Activated naive CD4-positive, alpha-beta T cell treated with anti-CD3 and anti-CD28 coated beads, Interleukin-2, amount 50 U/mL, for 72 hours (primary cell): ENCODE results near the gene LCN2. TPM values are rescaled to one million over a fixed set of nuclear protein-coding genes. Genes with fewer than 3 reads are reported as not detected.

Experiments used
- ATAC-seq, 2 donors: fragments of 150-1000 bp; cut with Tn5 transposase; 2 replicates each; pipeline ENCODE4 v1.10.0; 2021; ENCODE audit warnings: mild to moderate bottlenecking in 2 of 2, moderate library complexity in 2 of 2
- DNase-seq, 2 donors: peaks; one replicate each; pipeline ENCODE4 v3.0.0; 2021 to 2022; ENCODE audit warnings: low spot score in 2 of 2
- H3K27ac Mint-ChIP-seq, 2 donors: one replicate each; pipeline ENCODE4 v1.8.0; 2022; ENCODE audit warnings: mild to moderate bottlenecking in 2 of 2, mixed read lengths in 2 of 2
- H3K36me3 Mint-ChIP-seq, 2 donors: one replicate each; pipeline ENCODE4 v1.8.0; 2022; ENCODE audit warnings: mixed read lengths in 2 of 2
- H3K9me3 Mint-ChIP-seq, 2 donors: one replicate each; pipeline ENCODE4 v1.8.0; 2022; ENCODE audit warnings: mixed read lengths in 2 of 2
- total RNA-seq, 2 donors: library from RNA; stranded (reverse); gene quantifications; one replicate each; pipeline ENCODE4 v1.2.3, GENCODE V29; 2022

The LCN2 gene
- total RNA-seq, result not detected

GRCh38 chr9:128149001-128149701 lies at the start of gene LCN2:
TSS of gene LCN2 (plus strand) at chr9:128149453. CDS start at chr9:128149526, 73 bp downstream.
- no peak for DNase-seq
- no peak within 1 kb of the TSS for H3K27ac Mint-ChIP-seq
- no peak for ATAC-seq
- H3K36me3 Mint-ChIP-seq, result no peaks in the 10 kb centered on the region
- no peaks in the 10 kb centered on the region for H3K9me3 Mint-ChIP-seq

- Mint-ChIP-seq H3K36me3 (peaks cover 0 to 11% of the 10 kb centered on the region in 2 donors), H3K9me3 (no peaks in the 10 kb centered on the region), H3K27ac (no peak overlapping the region)
- DNase-seq (no peak), ATAC-seq (no peak)
These were observed 49.2 kb upstream of the LCN2 start for GRCh38 chr9:128099932-128100491.

- ATAC-seq (no peak), DNase-seq (no peak)
- peaks cover 0 to 11% of the 10 kb centered on the region in 2 donors for H3K36me3 Mint-ChIP-seq
- H3K9me3 Mint-ChIP-seq, result no peaks in the 10 kb centered on the region
- no peak overlapping the region for H3K27ac Mint-ChIP-seq
These were observed 48.7 kb upstream of the LCN2 start for GRCh38 chr9:128100581-128100980.

- Mint-ChIP-seq H3K36me3 (peaks cover 0 to 11% of the 10 kb centered on the region in 2 donors), H3K27ac (no peak overlapping the region), H3K9me3 (no peaks in the 10 kb centered on the region)
- no peak for ATAC-seq
- DNase-seq, result no peak
These were observed 48.0 kb upstream of the LCN2 start for GRCh38 chr9:128101231-128101661.

GRCh38 chr9:128101690-128102089 lies 47.6 kb upstream of the LCN2 start:
- Mint-ChIP-seq H3K36me3 (peaks cover 0 to 11% of the 10 kb centered on the region in 2 donors), H3K27ac (peak overlapping the region in 1 of 2 donors; percentile 66), H3K9me3 (no peaks in the 10 kb centered on the region)
- ATAC-seq (no peak), DNase-seq (no peak)

GRCh38 chr9:128102196-128102595 lies 47.1 kb upstream of the LCN2 start:
- no peak for DNase-seq
- Mint-ChIP-seq H3K9me3 (no peaks in the 10 kb centered on the region), H3K36me3 (peaks cover 0 to 11% of the 10 kb centered on the region in 2 donors), H3K27ac (peak overlapping the region in 1 of 2 donors; percentile 66)
- no peak for ATAC-seq

GRCh38 chr9:128102861-128103588 lies 46.2 kb upstream of the LCN2 start:
- no peaks in the 10 kb centered on the region for H3K9me3 Mint-ChIP-seq
- H3K27ac Mint-ChIP-seq, result peak overlapping the region; percentile 48 to 96
- DNase-seq (no peak), ATAC-seq (peak in 1 of 2 donors; percentile 11)
- H3K36me3 Mint-ChIP-seq, result peaks cover 0 to 11% of the 10 kb centered on the region in 2 donors

- peak overlapping the region; percentile 48 to 96 for H3K27ac Mint-ChIP-seq
- H3K9me3 Mint-ChIP-seq, result no peaks in the 10 kb centered on the region
- peaks cover 0 to 11% of the 10 kb centered on the region in 2 donors for H3K36me3 Mint-ChIP-seq
- DNase-seq (peak in 1 of 2 donors; percentile 36), ATAC-seq (peak; percentile 83 to 95)
These were observed 45.7 kb upstream of the LCN2 start for GRCh38 chr9:128103589-128103962.

- no peaks in the 10 kb centered on the region for H3K9me3 Mint-ChIP-seq
- ATAC-seq (no peak), DNase-seq (no peak)
- H3K27ac Mint-ChIP-seq, result no peak overlapping the region
- peaks cover 0 to 11% of the 10 kb centered on the region in 2 donors for H3K36me3 Mint-ChIP-seq
These were observed 45.1 kb upstream of the LCN2 start for GRCh38 chr9:128104171-128104618.

- H3K27ac Mint-ChIP-seq, result no peak overlapping the region
- ATAC-seq (no peak), DNase-seq (no peak)
- peaks cover 0 to 11% of the 10 kb centered on the region in 2 donors for H3K36me3 Mint-ChIP-seq
- no peaks in the 10 kb centered on the region for H3K9me3 Mint-ChIP-seq
These were observed 43.6 kb upstream of the LCN2 start for GRCh38 chr9:128105538-128106175.

- Mint-ChIP-seq H3K36me3 (peaks cover 0 to 11% of the 10 kb centered on the region in 2 donors), H3K27ac (peak overlapping the region; percentile 69 to 82), H3K9me3 (no peaks in the 10 kb centered on the region)
- ATAC-seq (peak in 1 of 2 donors; percentile 15), DNase-seq (no peak)
These were observed 42.9 kb upstream of the LCN2 start for GRCh38 chr9:128106181-128106939.

GRCh38 chr9:128106940-128107467 lies 42.2 kb upstream of the LCN2 start:
- DNase-seq (no peak), ATAC-seq (no peak)
- H3K36me3 Mint-ChIP-seq, result peaks cover 0 to 11% of the 10 kb centered on the region in 2 donors
- H3K27ac Mint-ChIP-seq, result peak overlapping the region; percentile 69 to 82
- no peaks in the 10 kb centered on the region for H3K9me3 Mint-ChIP-seq

GRCh38 chr9:128107468-128108268 lies 41.6 kb upstream of the LCN2 start:
- no peak for ATAC-seq
- H3K9me3 Mint-ChIP-seq, result no peaks in the 10 kb centered on the region
- peak overlapping the region in 1 of 2 donors; percentile 2 for H3K27ac Mint-ChIP-seq
- DNase-seq, result no peak
- peaks cover 0 to 9% of the 10 kb centered on the region in 2 donors for H3K36me3 Mint-ChIP-seq

GRCh38 chr9:128108269-128109049 lies 40.8 kb upstream of the LCN2 start:
- ATAC-seq (no peak), DNase-seq (no peak)
- Mint-ChIP-seq H3K9me3 (no peaks in the 10 kb centered on the region), H3K27ac (peak overlapping the region; percentile 2 to 29), H3K36me3 (peaks cover 0 to 3% of the 10 kb centered on the region in 2 donors)
